NCI-H2196 (cell line): Measurements from ENCODE around the gene GATA5.
"Not testable (repeated sequence)": the region's sequence is repeated elsewhere in the genome, so short reads cannot be mapped to it uniquely, and the experiment has no call there.

Experiments used
- DNase-seq: peaks from one replicate; lab custom pipeline; 2025; ENCODE audit not compliant: unreplicated experiment; lab: John Stamatoyannopoulos, UW

GATA5 gene

GRCh38 chr20:62505337-62506045 lies 29.7 kb upstream of the GATA5 start:
- DNase-seq: no peak

DNA sequence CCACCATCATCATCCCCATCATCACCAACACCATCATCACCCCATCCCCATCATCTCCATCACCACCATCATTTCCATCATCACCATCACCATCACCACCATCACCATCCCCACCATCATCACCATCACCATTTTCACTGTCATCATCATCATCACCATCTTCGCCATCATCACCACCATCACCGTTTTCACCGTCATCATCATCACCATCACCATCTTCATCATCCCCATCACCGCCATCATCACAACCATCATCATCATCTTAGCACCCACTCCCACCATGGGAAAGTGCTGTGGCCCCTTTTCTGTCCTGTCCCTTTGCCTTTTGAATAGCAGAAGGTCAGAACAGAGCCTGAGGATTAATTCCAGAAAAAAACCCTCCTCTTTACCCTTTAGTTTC lies 28.5 kb upstream of the GATA5 start:
- no peak for DNase-seq

DNA sequence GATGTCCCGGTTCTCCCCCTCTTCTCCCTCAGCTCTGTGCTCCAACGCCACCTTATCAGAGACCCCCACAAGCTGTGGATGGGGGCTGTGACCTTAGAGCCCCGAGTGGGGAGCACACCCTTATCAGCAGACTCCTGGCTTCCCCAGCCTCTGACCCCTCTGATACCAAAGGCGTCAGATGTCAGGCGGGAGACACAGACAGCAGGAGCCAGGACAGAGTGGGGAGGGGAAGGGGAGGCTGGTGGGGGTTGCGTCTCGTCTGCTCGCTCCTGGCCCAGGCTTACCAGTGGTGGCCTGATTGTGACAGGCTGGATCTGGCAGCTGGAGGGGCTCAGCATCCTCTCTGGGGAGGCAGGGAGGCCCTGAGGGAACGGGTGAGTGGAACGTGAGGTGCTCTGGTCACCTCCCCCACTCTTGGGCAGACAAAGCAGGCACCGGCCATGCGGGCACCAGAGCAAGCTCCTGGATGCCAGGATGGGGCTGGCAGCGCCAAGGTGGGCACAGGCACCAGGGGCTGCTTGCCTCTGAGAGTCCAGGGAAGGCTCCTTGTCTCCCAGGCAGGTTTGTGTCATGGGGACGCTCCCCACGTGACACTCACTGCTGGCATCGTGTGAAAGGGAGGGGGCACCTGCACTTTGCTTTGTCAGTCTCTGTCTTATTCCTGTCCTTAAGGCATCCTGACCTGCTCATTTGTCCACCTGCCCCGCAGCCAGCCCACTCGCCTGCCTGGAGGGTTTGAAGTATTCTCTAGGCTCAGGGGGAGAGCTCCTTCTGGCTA lies 27.8 kb upstream of the GATA5 start:
- DNase-seq: no peak

DNA sequence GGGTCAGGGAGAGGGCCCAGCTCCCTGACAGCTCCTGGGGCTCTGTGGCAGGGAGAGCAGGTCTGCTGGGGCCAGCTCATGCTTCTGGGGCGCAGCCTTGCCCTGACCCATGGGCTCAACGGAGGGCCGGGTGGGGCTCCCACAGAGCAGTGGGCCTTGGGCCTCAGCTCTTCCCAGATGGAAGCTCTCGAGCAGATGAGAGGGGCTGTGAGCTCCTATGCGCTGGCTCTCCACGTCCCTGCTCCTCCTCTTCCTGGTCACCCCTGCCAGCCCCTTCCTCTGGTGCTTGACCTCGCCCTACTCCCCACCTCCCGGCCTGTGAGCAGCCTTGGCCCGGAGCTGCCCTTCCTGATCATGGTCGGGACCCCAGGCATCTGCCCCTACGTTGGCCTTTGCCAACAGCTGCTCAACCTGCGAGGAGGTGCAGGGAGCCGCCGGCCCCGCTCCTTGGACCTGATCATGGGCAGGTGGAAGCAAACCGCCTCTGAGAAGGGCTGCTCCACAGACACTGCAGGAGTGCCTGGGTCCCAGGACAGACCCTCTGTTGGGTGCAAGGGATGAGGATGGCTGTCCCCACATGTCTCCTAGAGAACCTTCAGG lies 26.8 kb upstream of the GATA5 start:
- no peak for DNase-seq

DNA sequence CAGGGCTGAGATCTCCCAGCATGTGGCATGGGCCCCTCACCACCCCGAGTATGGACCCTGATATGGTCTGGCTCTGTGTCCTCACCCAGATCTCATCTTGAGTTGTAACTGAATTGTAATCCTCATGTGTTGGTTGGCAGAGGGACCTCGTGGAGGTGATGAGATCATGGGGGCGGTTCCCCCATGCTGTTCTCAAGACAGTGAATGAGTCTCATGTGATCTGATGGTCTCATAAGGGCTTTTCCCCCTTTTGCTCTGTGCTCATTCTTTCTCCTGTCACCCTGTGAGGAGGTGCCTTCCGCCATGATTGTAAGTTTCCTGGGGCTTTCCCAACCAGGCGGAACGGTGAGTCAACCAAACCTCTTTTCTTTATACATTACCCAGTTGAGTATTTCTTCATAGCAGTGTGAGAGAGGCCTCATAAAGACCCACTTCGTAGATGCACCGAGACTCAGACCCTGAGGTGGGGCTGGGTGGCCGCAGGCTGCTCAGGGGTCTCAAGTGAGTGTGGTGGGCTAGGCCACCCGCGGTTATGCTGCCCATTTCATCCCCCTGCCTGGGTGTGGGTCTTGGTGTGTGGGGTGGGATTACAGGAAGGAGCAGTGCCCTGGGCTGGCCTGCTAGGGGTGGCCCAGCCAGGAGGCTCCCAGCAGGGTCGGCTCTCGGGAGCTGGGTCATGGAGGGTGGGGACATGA lies 26.2 kb upstream of the GATA5 start:
- DNase-seq: no peak

DNA sequence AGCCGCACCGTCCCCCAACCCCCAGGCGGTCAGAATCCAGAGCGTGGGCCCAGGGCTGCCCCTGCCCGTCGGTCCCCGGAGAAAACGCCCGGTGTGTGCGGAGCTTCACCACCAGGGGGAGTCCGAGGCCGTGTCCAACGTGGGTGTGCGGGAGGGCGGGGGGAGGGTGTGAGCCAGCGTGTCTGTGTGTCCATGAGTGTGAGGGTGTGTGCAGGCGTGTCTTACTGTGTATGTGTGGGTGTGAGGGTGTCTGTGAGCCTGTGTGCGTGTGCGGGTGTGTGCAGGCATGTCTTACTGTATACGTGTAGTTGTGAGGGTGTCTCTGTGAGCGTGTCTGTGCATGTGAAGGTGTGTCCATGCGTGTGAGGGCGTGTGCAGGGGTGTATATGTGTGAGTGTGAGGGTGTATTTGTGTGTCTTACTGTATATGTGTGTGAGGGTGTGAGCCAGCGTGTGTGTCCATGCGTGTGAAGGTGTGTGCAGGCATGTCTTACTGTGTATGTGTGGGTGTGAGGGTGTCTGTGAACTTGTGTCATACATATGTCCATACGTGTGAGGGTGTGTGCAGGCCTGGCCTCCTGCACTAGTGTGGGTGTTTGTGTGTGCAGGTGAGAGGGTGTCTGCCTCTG lies 24.6 kb upstream of the GATA5 start:
- DNase-seq: peak; percentile 70

DNA sequence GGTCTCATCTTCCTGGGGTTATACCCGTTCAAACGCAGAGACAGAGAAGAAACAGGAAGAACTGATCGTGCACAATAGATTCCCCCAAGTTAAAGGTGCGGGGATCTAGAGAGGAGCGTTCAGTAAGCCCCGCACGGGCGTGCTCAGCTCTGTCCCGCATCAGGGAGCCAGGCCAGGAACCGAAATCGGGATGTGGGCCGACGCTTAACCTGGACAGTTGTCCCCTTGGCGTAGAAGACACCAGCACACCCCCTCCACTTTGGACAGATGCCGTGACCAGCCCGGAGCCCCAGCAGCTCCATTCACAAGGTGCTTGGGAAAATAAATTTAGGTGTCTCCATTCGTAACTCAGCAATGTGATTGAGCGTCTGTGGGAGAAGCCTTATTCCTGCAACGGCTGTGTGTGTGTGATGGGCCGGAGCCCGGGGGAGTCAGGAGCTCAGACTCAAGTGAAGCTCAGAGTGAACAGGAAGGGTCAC lies 24.0 kb upstream of the GATA5 start:
- DNase-seq: no peak

GRCh38 chr20:62498874-62499273 lies 23.1 kb upstream of the GATA5 start:
- DNase-seq: no peak

DNA sequence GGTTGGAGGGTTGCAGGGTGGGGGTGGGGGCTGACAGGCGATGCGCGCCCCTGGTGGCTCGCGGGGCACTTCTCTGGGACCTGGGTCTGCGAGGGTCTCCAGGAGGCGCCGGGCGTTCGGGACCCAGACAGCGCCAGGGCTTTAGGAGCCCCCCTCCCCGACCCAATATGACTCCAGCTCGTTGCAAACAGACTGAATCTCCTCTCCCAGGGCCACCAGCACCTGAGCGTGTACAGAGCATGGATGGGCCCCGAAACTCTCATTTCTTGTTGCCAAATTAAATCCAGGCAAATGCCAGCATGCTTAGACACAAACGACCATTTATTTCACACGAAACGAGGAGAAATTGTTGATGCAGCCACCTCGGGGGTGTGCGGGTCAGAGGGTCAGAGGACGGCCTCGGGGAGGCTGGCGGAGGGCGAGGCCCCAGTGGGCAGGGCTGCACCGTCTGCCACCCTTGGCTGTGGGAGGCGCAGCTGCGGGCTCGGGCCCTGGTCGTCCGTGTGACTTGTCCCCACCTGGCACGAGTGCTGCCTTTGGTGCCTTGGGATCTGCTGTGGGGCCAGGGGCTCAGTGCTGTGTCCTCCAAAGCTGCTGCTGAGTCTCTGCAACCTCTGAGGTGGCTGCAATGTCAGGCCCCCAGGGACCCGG lies 20.9 kb upstream of the GATA5 start:
- DNase-seq: no peak

DNA sequence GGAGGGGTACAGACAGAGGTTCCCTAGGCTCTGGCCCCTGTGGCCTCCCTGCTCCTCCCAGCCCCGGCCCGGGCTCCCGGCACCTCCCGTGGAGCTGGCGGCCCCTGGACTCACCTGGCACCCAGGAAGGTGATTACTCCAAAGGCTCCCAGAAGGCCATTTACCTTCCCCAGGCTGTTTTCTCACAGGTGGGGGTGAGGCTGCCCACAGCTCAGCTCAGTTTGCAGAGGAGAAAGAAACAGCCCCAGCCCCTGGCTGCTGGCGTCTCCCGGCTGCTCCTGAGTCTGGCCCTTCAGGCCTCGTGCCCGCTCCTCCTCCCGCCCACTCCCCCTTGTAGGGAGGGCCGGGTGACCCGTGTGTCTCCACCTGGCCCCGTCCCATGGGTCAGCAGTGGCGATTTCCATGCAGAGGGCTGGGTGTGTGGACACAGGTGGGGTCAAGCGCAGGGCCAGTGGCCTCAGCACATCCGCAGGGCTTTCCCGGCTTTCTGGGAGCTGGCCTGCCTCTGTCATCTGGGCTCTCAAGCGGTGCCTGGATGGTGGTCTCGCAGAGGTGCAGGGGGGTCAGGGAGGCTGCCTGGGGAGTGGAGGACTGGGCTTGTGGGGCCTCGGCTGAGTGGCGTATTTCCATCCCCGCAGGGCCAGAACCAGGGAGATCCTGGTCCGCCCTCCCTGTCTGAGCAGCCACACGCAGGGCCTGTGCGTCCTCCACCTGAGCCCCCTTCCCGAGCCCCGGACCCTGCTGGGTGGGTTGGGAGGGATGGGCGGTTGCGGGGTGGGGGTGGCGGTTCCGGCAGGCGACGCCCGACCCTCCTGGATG lies 20.2 kb upstream of the GATA5 start:
- no peak for DNase-seq

GRCh38 chr20:62494980-62495748 lies 19.4 kb upstream of the GATA5 start:
- no peak for DNase-seq

- DNase-seq: no peak
Measured at GRCh38 chr20:62494537-62494936, 18.7 kb upstream of the GATA5 start.

DNA sequence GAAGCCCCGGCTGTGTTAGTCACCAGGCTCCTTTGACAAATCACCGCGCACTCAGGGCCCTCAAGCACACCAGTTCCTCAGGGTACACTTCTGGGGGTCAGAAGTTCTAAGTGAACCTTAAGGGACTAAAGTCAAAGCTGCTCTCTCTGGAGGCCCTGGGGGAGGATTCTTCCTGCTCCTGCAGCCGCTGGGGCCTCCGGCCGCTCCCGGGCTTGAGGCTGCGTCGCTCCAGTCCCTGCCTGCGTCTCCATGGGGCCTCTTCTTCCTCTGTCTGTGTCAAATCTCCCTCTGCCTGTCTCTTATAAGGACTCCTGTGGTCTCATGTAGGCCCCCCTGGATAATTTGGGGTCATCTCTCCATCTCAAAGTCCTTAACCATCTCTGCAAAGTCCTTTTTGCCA lies 18.1 kb upstream of the GATA5 start:
- DNase-seq: no peak

- DNase-seq: no peak
Measured at GRCh38 chr20:62493253-62493885, 17.6 kb upstream of the GATA5 start.

GRCh38 chr20:62492711-62493110 lies 16.9 kb upstream of the GATA5 start:
- DNase-seq: no peak

DNA sequence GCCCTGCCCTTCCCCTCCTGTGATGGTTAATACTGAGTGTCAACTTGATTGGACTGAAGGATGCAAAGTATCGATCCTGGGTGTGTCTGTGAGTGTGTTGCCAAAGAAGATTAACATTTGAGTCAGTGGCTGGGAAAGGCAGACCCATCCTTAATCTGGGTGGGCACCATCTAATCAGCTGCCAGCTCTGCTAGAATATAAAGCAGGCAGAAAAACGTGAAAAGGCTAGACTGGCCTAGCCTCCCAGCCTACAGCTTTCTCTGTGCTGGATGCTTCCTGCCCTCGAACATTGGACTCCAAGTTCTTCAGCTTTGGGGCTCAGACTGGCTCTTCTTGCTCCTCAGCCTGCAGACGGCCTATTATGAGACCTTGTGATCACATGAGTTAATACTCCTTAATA lies 15.0 kb upstream of the GATA5 start:
- not testable (repeated sequence) for DNase-seq

GRCh38 chr20:62489932-62490263 lies 14.1 kb upstream of the GATA5 start:
- no peak for DNase-seq

DNA sequence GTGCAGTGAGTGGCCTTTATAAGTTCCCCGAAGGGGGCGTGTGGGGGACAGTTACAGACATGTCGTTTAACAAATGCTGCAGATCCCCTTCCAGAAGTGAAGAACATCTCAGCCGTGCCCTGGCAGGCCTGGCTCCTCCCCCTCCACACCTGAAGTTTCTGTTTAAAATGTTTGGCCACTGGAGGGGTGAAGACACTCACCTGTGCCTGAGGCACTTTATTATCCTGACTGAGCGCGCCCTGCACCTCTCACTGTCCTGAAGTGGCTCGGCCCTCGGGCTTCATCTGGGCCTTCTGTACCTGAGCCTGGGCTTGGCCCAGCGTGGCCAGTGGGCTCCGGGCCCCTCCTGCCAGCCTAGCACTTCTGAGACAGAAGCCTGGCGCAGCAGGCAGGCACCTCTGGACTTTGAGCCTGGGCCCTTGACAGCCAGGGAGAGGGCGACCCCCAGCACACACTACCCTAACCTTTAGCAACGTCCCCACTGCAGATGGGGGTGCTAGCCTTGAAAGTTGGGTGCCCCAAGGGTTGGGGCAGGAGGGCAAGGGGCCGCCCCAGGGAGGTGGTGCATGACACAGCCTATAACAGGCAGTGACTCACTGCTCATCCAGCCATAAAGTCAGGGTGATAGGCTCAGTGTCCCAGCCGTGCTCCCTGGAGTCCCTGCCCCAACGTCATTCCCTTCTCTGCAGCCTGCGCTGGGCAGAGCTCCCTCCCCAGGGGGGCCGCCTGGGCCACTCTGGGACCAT lies 13.6 kb upstream of the GATA5 start:
- no peak for DNase-seq
